Type B pancreatic cell (in vitro differentiated cells): ENCODE data around the gene ECPAS. TPM values are rescaled to one million over a fixed set of nuclear protein-coding genes. Genes with fewer than 3 reads are reported as not detected.

Experiments
- DNase-seq: peaks from one replicate; pipeline ENCODE4 v3.0.0; 2021; ENCODE audit warnings: mixed read lengths; ENCODE audit not compliant: unreplicated experiment; ENCODE audit errors: extremely low spot score
- H3K27ac Mint-ChIP-seq: 2 replicates; pipeline ENCODE4 v1.8.0; 2021; ENCODE audit warnings: mild to moderate bottlenecking, mixed read lengths
- H3K27me3 Mint-ChIP-seq: 2 replicates; pipeline ENCODE4 v1.8.0; 2021; ENCODE audit warnings: mixed read lengths
- H3K36me3 Mint-ChIP-seq: 2 replicates; pipeline ENCODE4 v1.8.0; 2021; ENCODE audit warnings: mixed read lengths
- H3K4me1 Mint-ChIP-seq: one replicate; pipeline ENCODE4 v1.8.0; 2021; ENCODE audit warnings: mixed read lengths; ENCODE audit not compliant: unreplicated experiment
- H3K4me3 Mint-ChIP-seq: 2 replicates; pipeline ENCODE4 v1.8.0; 2021; ENCODE audit warnings: mild to moderate bottlenecking, mixed read lengths
- H3K9me3 Mint-ChIP-seq: 2 replicates; pipeline ENCODE4 v1.8.0; 2021; ENCODE audit warnings: mixed read lengths
- total RNA-seq: library from RNA; stranded (reverse); gene quantifications from 2 replicates; pipeline ENCODE4 v1.2.1, GENCODE V29; 2021; ENCODE audit warnings: low replicate concordance
- TF ChIP-seq, protein P1 (sequence below): fragments of 200-600 bp; sonication (generic); conservative IDR thresholded peaks from 2 replicates; pipeline ENCODE4 v1.5.0; 2021; ENCODE audit warnings: antibody characterized with exemption, mild to moderate bottlenecking

Gene ECPAS
- total RNA-seq, 1 donor from 2014 or later, result 82.9 TPM

DNA sequence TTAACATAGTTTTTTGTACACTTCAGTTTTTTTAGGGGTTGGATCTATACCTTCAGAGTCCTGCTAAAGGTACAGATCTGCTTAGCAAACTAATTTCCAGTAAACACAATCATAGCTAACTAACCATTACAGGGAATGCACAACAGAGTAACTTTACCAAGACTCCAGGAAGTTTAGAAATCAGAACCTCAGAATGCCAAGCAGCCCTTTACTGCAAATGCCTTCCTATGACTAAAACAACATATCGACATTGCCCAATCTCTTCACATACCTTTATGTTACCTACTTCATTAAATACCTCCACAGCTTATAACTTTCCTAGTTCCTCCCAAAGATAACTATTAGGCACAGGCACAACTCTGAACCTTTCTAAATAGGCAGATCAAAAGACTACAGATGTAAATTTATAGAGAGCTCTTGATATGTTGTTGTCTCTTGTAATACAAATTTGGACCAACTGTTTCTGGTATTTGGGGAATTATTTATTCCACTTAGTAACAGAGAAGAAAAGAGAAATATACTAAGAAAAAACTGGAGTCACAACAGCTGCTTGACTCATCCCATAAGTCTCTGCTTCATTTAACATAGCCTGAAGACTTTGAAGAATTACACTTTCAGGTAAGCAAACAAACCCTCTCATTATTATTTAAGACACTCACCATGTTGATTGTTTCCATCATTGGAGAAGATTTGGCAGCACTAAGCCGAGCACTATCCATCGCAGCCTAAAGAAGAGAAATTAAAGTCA is 108.2 kb downstream of the ECPAS start:
- no peaks in the 10 kb centered on the region for H3K27me3 Mint-ChIP-seq
- no peak overlapping the region for H3K4me3 Mint-ChIP-seq
- peaks cover 4% of the 10 kb centered on the region for H3K9me3 Mint-ChIP-seq
- TF ChIP-seq, protein P1, sequence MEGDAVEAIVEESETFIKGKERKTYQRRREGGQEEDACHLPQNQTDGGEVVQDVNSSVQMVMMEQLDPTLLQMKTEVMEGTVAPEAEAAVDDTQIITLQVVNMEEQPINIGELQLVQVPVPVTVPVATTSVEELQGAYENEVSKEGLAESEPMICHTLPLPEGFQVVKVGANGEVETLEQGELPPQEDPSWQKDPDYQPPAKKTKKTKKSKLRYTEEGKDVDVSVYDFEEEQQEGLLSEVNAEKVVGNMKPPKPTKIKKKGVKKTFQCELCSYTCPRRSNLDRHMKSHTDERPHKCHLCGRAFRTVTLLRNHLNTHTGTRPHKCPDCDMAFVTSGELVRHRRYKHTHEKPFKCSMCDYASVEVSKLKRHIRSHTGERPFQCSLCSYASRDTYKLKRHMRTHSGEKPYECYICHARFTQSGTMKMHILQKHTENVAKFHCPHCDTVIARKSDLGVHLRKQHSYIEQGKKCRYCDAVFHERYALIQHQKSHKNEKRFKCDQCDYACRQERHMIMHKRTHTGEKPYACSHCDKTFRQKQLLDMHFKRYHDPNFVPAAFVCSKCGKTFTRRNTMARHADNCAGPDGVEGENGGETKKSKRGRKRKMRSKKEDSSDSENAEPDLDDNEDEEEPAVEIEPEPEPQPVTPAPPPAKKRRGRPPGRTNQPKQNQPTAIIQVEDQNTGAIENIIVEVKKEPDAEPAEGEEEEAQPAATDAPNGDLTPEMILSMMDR, result no peak
- no peak for DNase-seq
- no peaks in the 10 kb centered on the region for H3K4me1 Mint-ChIP-seq
- peaks cover 42% of the 10 kb centered on the region for H3K36me3 Mint-ChIP-seq
- H3K27ac Mint-ChIP-seq, result no peak overlapping the region

- H3K4me3 Mint-ChIP-seq, result no peak overlapping the region
- H3K27ac Mint-ChIP-seq, result no peak overlapping the region
- DNase-seq, result no peak
- H3K36me3 Mint-ChIP-seq, result peaks cover 48% of the 10 kb centered on the region
- no peaks in the 10 kb centered on the region for H3K27me3 Mint-ChIP-seq
- H3K9me3 Mint-ChIP-seq, result peaks cover 4% of the 10 kb centered on the region
- TF ChIP-seq, protein P1, result no peak
- H3K4me1 Mint-ChIP-seq, result no peaks in the 10 kb centered on the region
Observed at GRCh38 chr9:111375062-111375461, 109.1 kb downstream of the ECPAS start.

DNA sequence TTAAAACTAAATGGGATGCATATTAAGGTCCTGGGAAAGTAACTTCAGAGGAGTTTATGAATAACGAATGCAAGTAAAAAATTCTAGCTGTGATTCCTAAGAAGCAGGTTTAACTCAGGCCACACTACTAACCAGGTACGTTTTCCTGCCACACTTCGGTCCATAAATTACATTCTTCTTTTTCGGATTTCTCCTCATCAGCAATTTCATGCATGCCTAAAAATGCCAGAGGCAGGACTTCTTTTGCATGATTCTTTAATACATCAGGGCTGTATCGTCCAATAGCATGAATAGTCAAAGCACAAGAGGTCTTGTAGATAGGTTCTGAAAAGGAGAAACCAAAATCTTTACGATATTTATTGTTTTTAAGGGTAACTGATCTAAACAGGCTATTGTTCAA is 111.9 kb downstream of the ECPAS start:
- Mint-ChIP-seq H3K27me3 (no peaks in the 10 kb centered on the region), H3K4me1 (no peaks in the 10 kb centered on the region), H3K9me3 (no peaks in the 10 kb centered on the region), H3K36me3 (peaks cover 49% of the 10 kb centered on the region), H3K27ac (no peak overlapping the region), H3K4me3 (no peak overlapping the region)
- DNase-seq, result no peak
- TF ChIP-seq, protein P1, result no peak

- Mint-ChIP-seq H3K27ac (no peak overlapping the region), H3K27me3 (no peaks in the 10 kb centered on the region), H3K36me3 (peaks cover 52% of the 10 kb centered on the region), H3K4me1 (peaks cover 7% of the 10 kb centered on the region), H3K9me3 (no peaks in the 10 kb centered on the region), H3K4me3 (no peak overlapping the region)
- DNase-seq, result no peak
- TF ChIP-seq, protein P1, result no peak
Observed at GRCh38 chr9:111366978-111367377, 117.2 kb downstream of the ECPAS start.

GRCh38 chr9:111362526-111362925 is 121.7 kb downstream of the ECPAS start:
- peaks cover 25% of the 10 kb centered on the region for H3K36me3 Mint-ChIP-seq
- TF ChIP-seq, protein P1, result no peak
- H3K9me3 Mint-ChIP-seq, result no peaks in the 10 kb centered on the region
- no peak overlapping the region for H3K27ac Mint-ChIP-seq
- peaks cover 9% of the 10 kb centered on the region for H3K4me1 Mint-ChIP-seq
- no peak for DNase-seq
- H3K4me3 Mint-ChIP-seq, result no peak overlapping the region
- H3K27me3 Mint-ChIP-seq, result no peaks in the 10 kb centered on the region
